Stimulated activated CD8-positive, alpha-beta memory T cell treated with anti-CD3 and anti-CD28 coated beads, Interleukin-15, amount 100 ng/mL, for 48 hours (primary cell): ENCODE results near the gene OPN1MW3.
A peak's percentile ranks its signal among the peaks of the same experiment; 100 is the strongest.
"Not testable (repeated sequence)": the region's sequence is repeated elsewhere in the genome, so short reads cannot be mapped to it uniquely, and the experiment has no call there.

Experiments
- DNase-seq, 2 donors: peaks; one replicate each; pipeline ENCODE4 v3.0.0-alpha.2; 2020; ENCODE audit warnings: low read depth in 2 of 2

Gene OPN1MW3

GRCh38 chrX:154296731-154297130 lies 39.3 kb downstream of the OPN1MW3 start:
- DNase-seq: no peak

GRCh38 chrX:154298312-154298711 lies 40.9 kb downstream of the OPN1MW3 start:
- DNase-seq: no peak

GRCh38 chrX:154300816-154301215 lies 43.4 kb downstream of the OPN1MW3 start:
- no peak for DNase-seq

GRCh38 chrX:154302998-154303397 lies 45.6 kb downstream of the OPN1MW3 start:
- DNase-seq: not testable (repeated sequence)

GRCh38 chrX:154303476-154303875 lies 46.1 kb downstream of the OPN1MW3 start:
- DNase-seq: no peak

- no peak for DNase-seq
Observed at GRCh38 chrX:154304846-154305245, 47.5 kb downstream of the OPN1MW3 start.

- no peak for DNase-seq
Observed at GRCh38 chrX:154305541-154306205, 48.3 kb downstream of the OPN1MW3 start.

GRCh38 chrX:154307202-154307601 lies 49.8 kb downstream of the OPN1MW3 start:
- DNase-seq: no peak

GRCh38 chrX:154308108-154308946 lies 50.9 kb downstream of the OPN1MW3 start:
- peak; percentile 54 to 61 for DNase-seq

GRCh38 chrX:154309041-154309775 lies 51.8 kb downstream of the OPN1MW3 start:
- DNase-seq: no peak

GRCh38 chrX:154310616-154311536 lies 53.5 kb downstream of the OPN1MW3 start:
- no peak for DNase-seq

- DNase-seq: no peak
Observed at GRCh38 chrX:154312116-154312515, 54.7 kb downstream of the OPN1MW3 start.

- DNase-seq: peak; percentile 15 to 28
Observed at GRCh38 chrX:154313147-154313546, 55.8 kb downstream of the OPN1MW3 start.

- no peak for DNase-seq
Observed at GRCh38 chrX:154315416-154315815, 58.0 kb downstream of the OPN1MW3 start.

- no peak for DNase-seq
Observed at GRCh38 chrX:154317391-154317995, 60.1 kb downstream of the OPN1MW3 start.

- DNase-seq: no peak
Observed at GRCh38 chrX:154320406-154320805, 63.0 kb downstream of the OPN1MW3 start.
